ENCODE data around the gene KIAA1671.
"Not testable (repeated sequence)": the region's sequence is repeated elsewhere in the genome, so short reads cannot be mapped to it uniquely, and the experiment has no call there.

KIAA1671 gene

DNA sequence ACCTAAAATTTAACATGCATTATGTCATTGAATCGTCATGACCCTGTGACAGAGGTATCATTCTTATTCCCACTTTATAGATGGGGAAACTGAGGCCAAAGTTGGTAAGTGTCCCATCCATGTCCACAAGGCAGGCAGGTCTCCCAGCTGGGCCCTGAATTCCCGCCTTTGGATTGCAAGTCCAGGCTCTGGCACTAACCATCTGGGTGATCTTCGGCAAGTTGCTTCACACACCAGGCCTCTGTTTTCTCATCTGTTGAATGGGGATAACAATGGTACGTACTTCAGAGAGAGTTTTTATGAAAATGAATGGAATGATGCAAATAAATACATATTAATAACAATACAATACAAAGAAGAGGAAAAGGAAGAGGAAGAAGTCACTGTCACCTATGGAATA is 250.6 kb downstream of the KIAA1671 start:
- no peak overlapping the region for H3K9ac ChIP-seq (ENCODE audit: low read depth, low read length)
- H3K36me3 ChIP-seq (ENCODE audit: insufficient read depth, low read length) = no peaks in the 10 kb centered on the region
- no peaks in the 10 kb centered on the region for H3K4me1 ChIP-seq (ENCODE audit: insufficient read depth, low read length)
- H3K9me3 ChIP-seq (ENCODE audit: control insufficient read depth, insufficient read depth, low read length) = no peaks in the 10 kb centered on the region

DNA sequence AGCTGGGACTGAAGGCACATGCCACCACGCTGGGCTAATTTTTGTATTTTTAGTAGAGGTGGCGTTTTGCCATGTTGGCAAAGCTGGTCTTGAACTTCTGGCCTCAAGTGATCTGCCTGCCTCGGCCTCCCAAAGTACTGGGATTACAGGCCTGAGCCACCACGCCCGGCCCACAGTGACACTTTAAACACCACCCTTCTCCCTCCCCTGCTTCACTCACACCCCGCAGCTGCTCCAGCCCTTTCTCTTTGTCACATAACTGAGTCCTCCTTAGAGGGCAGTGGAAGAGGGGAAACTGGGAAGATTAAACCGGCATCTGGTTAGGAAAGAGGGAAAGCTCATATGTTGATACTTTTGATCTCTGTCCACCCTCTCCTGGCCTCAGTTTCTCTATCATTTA is 252.0 kb downstream of the KIAA1671 start:
- not testable (repeated sequence) for H3K9ac ChIP-seq (ENCODE audit: low read depth, low read length); H3K9me3 ChIP-seq (ENCODE audit: control insufficient read depth, insufficient read depth, low read length); H3K4me1 ChIP-seq (ENCODE audit: insufficient read depth, low read length); H3K36me3 ChIP-seq (ENCODE audit: insufficient read depth, low read length)

DNA sequence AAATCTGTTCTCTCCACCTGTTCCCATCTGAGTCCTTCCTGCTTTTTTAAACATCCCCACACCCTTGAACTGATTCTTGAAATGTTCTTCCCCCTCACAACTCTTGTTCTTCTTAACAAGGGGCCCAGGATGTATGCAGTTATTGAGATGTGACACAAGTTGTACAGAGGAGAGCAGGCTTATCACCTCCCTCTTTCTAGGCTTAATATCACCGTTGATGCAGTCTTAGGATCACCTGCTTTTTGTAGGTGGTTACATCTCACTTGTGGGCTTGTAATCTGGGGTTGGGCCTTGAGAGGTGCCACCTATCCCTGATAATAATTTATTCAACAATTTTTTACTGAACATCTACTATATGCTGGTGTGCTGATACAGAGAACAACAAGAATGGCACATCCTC is 253.3 kb downstream of the KIAA1671 start:
- Histone ChIP-seq H3K9me3 (ENCODE audit: control insufficient read depth, insufficient read depth, low read length) (no peaks in the 10 kb centered on the region), H3K9ac (ENCODE audit: low read depth, low read length) (no peak overlapping the region), H3K36me3 (ENCODE audit: insufficient read depth, low read length) (no peaks in the 10 kb centered on the region), H3K4me1 (ENCODE audit: insufficient read depth, low read length) (no peaks in the 10 kb centered on the region)

GRCh38 chr22:25206998-25207397 is 254.5 kb downstream of the KIAA1671 start:
- H3K4me1 ChIP-seq (ENCODE audit: insufficient read depth, low read length) = no peaks in the 10 kb centered on the region
- H3K36me3 ChIP-seq (ENCODE audit: insufficient read depth, low read length) = no peaks in the 10 kb centered on the region
- H3K9me3 ChIP-seq (ENCODE audit: control insufficient read depth, insufficient read depth, low read length) = no peaks in the 10 kb centered on the region
- no peak overlapping the region for H3K9ac ChIP-seq (ENCODE audit: low read depth, low read length)

DNA sequence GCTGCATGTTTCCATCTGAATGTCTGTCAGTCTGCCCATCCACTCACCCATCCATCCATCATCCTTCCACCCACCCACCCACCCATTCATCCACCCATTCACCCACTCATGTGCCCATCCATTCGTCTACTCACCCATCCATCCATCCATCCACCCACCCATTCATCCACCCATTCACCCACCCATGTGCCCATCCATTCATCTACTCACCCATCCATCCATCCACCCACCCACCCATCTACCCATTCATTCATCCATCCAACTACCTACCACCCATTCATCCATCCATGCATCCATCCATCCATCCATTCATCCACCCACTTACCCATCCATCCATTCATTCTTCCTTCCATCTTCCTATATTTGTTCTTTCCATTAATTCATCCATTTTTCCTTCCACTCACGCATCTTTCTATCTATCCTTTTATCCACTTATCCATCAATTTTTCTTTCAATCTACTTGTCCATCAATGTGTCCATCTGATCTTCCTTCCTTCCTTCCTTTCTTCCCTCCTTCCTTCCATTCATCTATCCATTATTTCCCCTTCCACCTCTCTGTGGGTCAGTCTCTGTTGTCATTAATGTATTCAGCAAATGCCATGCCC is 255.1 kb downstream of the KIAA1671 start:
- H3K9ac ChIP-seq (ENCODE audit: low read depth, low read length) = no peak overlapping the region
- H3K4me1 ChIP-seq (ENCODE audit: insufficient read depth, low read length) = no peaks in the 10 kb centered on the region
- H3K9me3 ChIP-seq (ENCODE audit: control insufficient read depth, insufficient read depth, low read length) = no peaks in the 10 kb centered on the region
- no peaks in the 10 kb centered on the region for H3K36me3 ChIP-seq (ENCODE audit: insufficient read depth, low read length)

DNA sequence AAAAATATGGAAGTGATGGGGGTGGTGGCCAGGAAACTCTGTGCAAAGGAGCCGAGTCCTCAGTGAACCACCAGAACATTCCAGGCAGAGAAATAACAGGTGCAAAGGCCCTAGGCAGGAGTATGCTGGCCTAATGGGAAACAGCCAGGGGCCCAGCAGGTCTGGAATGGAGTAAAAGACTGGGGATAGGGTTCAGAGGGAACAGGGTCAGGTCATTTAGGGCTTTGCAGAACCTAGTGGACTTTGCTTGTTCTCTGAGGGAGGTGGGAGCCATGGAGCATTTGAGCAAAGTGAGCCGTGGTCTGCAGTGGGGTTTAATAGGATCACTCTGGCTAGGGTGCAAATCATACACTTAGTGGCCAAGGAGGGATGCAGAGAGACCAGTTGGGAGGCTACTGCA is 255.8 kb downstream of the KIAA1671 start:
- H3K4me1 ChIP-seq (ENCODE audit: insufficient read depth, low read length) = no peaks in the 10 kb centered on the region
- no peaks in the 10 kb centered on the region for H3K36me3 ChIP-seq (ENCODE audit: insufficient read depth, low read length)
- no peak overlapping the region for H3K9ac ChIP-seq (ENCODE audit: low read depth, low read length)
- H3K9me3 ChIP-seq (ENCODE audit: control insufficient read depth, insufficient read depth, low read length) = 0 out of 2 replicates have a peak, but pooled peaks cover 1% of the 10 kb centered on the region

DNA sequence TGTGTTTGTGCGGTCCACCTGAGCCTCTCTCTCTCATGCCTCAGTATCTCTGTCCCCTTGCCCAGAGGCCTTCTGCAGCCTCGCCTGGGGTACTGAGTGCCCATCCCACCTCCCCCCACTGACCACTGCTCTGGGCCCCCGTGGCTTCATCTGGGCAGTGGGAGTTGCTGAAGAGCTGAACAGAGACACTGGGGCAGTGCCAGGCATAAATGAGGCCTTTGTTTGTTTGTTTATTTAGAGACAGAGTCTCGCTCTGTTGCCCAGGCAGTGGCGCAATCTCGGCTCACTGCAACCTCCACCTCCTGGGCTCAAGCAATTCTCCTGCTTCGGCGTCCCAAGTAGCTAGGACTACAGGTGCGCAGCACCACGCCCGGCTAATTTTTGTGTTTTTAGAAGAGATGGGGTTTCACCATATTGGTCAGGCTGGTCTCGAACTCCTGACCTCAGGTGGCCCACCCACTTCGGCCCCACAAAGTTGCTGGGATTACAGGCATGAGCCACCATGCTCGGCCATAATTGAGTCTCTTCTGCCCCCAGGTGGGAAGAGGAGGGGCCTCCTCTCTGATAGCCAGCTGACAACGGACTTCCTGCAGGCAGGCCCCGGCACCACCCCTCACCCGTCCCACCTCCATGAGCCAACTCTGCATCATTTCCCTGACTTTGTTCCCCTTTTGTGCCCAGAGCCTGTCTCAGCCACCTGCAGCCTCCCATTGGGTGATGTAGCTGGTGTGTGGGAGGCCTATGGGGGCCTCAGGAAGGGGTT is 256.4 kb downstream of the KIAA1671 start:
- Histone ChIP-seq H3K9ac (ENCODE audit: low read depth, low read length) (no peak overlapping the region), H3K4me1 (ENCODE audit: insufficient read depth, low read length) (no peaks in the 10 kb centered on the region)

DNA sequence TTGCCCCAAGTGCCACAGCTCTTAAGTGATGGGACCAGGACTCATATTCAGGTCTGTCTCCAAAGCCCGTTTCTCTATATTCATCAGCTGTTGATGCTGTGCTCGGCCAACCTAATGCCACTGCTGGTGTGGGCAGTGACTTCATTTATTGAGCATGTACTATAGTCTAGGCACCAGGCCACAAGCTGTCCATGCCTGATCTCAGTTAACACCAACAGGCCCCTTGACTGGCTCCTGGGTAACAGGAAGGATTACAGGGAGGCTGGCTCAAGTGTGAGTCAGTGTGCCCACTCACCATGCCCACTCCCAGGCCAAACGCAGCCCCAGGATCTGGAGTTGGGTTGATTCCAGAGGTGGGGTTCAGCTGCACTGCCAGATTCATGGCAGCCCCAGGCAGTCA is 258.3 kb downstream of the KIAA1671 start:
- Histone ChIP-seq H3K4me1 (ENCODE audit: insufficient read depth, low read length) (no peaks in the 10 kb centered on the region), H3K9me3 (ENCODE audit: control insufficient read depth, insufficient read depth, low read length) (peaks cover 8% of the 10 kb centered on the region; the same call in 1 of the 2 replicates), H3K9ac (ENCODE audit: low read depth, low read length) (no peak overlapping the region), H3K36me3 (ENCODE audit: insufficient read depth, low read length) (no peaks in the 10 kb centered on the region)

More for the DNA sequence above, 256.4 kb downstream of the KIAA1671 start:
- H3K9me3 ChIP-seq (ENCODE audit: control insufficient read depth, insufficient read depth, low read length) = peaks cover 7% of the 10 kb centered on the region; the same call in 1 of the 2 replicates
- no peaks in the 10 kb centered on the region for H3K36me3 ChIP-seq (ENCODE audit: insufficient read depth, low read length)

DNA sequence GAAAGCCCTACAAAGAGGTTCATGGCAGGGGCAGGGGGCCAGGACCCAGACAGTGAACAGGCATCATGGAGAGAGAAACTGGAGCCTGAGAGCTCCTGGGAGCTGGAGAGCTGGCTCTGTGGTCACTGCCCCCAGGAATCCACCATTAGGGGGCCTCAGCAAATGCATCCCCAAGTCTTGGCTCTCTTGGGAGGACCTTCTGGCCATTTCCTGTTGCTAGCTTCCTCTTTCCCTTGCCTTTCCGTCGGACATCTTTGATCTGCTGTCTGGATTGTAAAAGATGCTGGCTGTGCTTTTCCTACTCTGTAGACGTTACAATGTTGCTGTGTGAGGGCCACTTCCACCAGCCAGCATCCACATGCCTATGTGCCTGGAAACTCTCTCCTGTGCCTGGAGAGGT is 259.8 kb downstream of the KIAA1671 start:
- no peaks in the 10 kb centered on the region for H3K36me3 ChIP-seq (ENCODE audit: insufficient read depth, low read length)
- no peak overlapping the region for H3K9ac ChIP-seq (ENCODE audit: low read depth, low read length)
- H3K4me1 ChIP-seq (ENCODE audit: insufficient read depth, low read length) = no peaks in the 10 kb centered on the region
- H3K9me3 ChIP-seq (ENCODE audit: control insufficient read depth, insufficient read depth, low read length) = peaks cover 8% of the 10 kb centered on the region; the same call in 1 of the 2 replicates

GRCh38 chr22:25213221-25213620 is 260.7 kb downstream of the KIAA1671 start:
- Histone ChIP-seq H3K4me1 (ENCODE audit: insufficient read depth, low read length) (no peaks in the 10 kb centered on the region), H3K9ac (ENCODE audit: low read depth, low read length) (no peak overlapping the region), H3K9me3 (ENCODE audit: control insufficient read depth, insufficient read depth, low read length) (peaks cover 8% of the 10 kb centered on the region; the same call in 1 of the 2 replicates), H3K36me3 (ENCODE audit: insufficient read depth, low read length) (no peaks in the 10 kb centered on the region)

DNA sequence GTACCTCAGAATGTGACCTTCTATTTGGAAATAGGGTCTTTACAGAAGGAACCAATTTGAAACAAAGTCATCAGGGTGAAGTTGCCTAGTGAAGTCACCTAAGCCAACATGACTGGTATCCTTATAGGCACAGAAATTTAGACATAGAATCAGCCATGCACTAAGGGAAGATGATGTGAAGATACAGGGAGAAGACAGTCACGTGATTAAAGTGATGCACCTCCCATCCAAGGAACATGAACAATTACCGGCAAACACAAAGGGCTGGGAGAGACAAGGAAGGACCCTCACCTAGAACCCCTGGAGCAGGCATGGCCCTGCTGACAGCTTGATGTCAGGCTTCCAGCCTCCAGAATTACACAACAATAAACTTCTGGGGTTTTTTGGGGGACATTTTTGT is 263.7 kb downstream of the KIAA1671 start:
- peaks cover 8% of the 10 kb centered on the region; the same call in 1 of the 2 replicates for H3K9me3 ChIP-seq (ENCODE audit: control insufficient read depth, insufficient read depth, low read length)
- no peaks in the 10 kb centered on the region for H3K36me3 ChIP-seq (ENCODE audit: insufficient read depth, low read length)
- H3K4me1 ChIP-seq (ENCODE audit: insufficient read depth, low read length) = no peaks in the 10 kb centered on the region
- H3K9ac ChIP-seq (ENCODE audit: low read depth, low read length) = no peak overlapping the region

DNA sequence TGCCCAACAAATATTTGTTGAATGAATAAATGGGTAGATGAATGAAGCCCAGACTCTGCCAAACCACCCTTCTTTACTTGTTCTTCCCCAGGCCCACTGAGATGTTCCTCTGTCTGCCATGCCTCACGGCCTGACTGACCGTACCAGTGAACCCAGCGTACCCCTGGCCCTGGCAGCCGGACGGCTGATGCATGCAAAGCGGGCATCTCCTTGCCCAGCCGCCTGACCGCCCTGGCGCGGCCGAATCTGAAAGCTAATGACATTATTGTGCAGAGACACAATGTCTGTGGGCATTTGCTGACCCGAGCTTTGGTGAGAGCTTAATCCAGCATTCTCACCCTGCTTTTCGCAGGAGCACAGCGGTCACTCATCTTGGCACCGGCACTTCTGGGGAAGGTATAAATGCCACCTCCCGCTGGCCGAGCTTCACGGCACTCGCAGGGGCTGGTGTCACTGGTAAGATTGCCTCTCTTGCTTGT is 266.7 kb downstream of the KIAA1671 start, which contains the start of gene CRYBB2:
TSS of gene CRYBB2 (plus strand) at position 429 of the 479 bp plus-strand sequence. CDS start 1,791 bp downstream, outside the sequence.
- Histone ChIP-seq H3K4me1 (ENCODE audit: insufficient read depth, low read length) (no peaks in the 10 kb centered on the region), H3K36me3 (ENCODE audit: insufficient read depth, low read length) (no peaks in the 10 kb centered on the region), H3K9me3 (ENCODE audit: control insufficient read depth, insufficient read depth, low read length) (no peaks in the 10 kb centered on the region), H3K9ac (ENCODE audit: low read depth, low read length) (no peak within 1 kb of the TSS)

DNA sequence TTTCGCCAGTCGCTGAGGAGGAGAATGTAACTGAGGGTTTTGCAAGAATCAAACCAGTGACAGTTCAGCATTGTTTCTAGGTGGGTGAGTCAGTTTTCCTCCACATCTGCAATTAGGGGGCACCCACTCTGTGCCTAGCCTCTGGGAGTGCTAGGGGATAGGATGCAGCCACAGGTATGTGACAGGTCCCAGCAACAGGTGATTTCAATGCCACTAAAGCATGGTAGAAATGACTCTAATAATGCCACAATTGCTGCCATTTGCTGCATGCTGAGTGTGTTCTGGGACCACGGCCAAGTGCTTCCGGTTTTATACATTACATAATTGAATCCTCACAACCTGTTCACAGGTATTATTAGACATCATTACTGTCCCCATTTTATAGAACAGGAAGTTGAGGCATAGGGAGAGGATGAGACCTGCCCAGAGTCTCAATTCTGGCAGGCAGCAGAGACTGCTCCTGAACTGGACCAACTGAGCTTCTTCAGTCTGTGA is 267.5 kb downstream of the KIAA1671 start:
- Histone ChIP-seq H3K9me3 (ENCODE audit: control insufficient read depth, insufficient read depth, low read length) (no peaks in the 10 kb centered on the region), H3K9ac (ENCODE audit: low read depth, low read length) (no peak overlapping the region), H3K4me1 (ENCODE audit: insufficient read depth, low read length) (no peaks in the 10 kb centered on the region), H3K36me3 (ENCODE audit: insufficient read depth, low read length) (no peaks in the 10 kb centered on the region)

GRCh38 chr22:25221790-25222189 is 269.3 kb downstream of the KIAA1671 start:
- no peak overlapping the region for H3K9ac ChIP-seq (ENCODE audit: low read depth, low read length)
- no peaks in the 10 kb centered on the region for H3K4me1 ChIP-seq (ENCODE audit: insufficient read depth, low read length)
- no peaks in the 10 kb centered on the region for H3K9me3 ChIP-seq (ENCODE audit: control insufficient read depth, insufficient read depth, low read length)
- no peaks in the 10 kb centered on the region for H3K36me3 ChIP-seq (ENCODE audit: insufficient read depth, low read length)
